Astrocyte (in vitro differentiated cells and primary cell): ENCODE results near the gene WTIP.

Experiments
- CTCF ChIP-seq: IDR thresholded peaks from 2 replicates; pipeline ENCODE4 v1.5.1; 2011; ENCODE audit warnings: low read depth, mild to moderate bottlenecking, inconsistent platforms, low read length, moderate library complexity; ENCODE audit not compliant: insufficient read depth
- EZH2 ChIP-seq: IDR thresholded peaks from 2 replicates; pipeline ENCODE4 v1.6.1; 2012; ENCODE audit warnings: mild to moderate bottlenecking, low read length, inconsistent platforms; ENCODE audit not compliant: insufficient read depth

GRCh38 chr19:34499155-34499834, 17.7 kb downstream of the WTIP start:
- TF ChIP-seq CTCF (no peak), EZH2 (no peak)
